Measurements from ENCODE around the gene TBX6.

The TBX6 gene

DNA sequence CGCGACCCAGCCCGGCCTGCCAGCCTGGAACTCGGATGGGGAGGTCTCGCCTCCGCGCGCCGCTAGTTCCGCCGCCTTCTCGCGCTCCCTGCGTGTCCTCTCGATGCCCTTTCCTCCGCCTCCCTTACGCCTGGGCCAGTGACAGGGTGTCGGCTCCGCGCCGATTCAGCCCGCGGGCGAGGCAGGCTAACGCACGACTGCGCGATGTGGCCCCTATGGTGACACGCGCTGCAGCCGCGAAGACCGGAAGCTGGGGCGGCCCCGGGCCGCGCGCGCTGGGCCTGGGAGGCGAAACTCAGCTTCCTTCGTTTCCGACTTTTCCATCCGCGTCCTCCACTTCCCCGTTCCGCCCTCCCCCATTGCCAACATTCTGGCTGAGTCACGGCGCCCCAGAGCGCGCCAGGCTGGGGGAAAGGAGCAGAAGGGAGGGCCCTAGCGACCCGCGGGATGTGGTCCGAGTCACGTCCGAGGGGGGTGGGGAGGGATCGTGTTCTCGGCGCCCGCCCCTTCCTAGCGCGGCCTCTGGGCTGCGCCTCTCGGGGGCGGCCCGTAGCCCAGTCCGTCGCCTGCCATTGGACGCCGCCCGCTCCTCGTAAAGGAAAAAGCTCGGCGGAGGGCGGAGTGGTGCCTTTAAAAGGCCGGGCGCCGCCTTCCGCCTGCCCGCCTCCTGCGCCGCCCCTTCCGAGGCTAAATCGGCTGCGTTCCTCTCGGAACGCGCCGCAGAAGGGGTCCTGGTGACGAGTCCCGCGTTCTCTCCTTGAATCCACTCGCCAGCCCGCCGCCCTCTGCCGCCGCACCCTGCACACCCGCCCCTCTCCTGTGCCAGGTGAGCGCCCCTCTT lies 26.4 kb downstream of the TBX6 start, which contains the start of gene ALDOA:
ALDOA (plus strand) TSS at position 659 of the 841 bp plus-strand sequence. CDS start 1,138 bp downstream, outside the sequence.
- Histone ChIP-seq H3K36me3 (ENCODE audit: control insufficient read depth, insufficient read depth, low read length) (peaks cover 30% of the 10 kb centered on the region), H3K4me3 (ENCODE audit: insufficient read depth, low read depth, low read length) (peak within 1 kb of the TSS; percentile 98), H3K27me3 (ENCODE audit: control insufficient read depth, insufficient read depth, low read length, poor library complexity, severe bottlenecking) (no peaks in the 10 kb centered on the region), H3K4me1 (ENCODE audit: control insufficient read depth, insufficient read depth, low read length) (peaks cover 32% of the 10 kb centered on the region), H3K9me3 (ENCODE audit: control insufficient read depth, low read length) (no peaks in the 10 kb centered on the region), H3K27ac (ENCODE audit: insufficient read depth, low read depth, low read length, poor library complexity, severe bottlenecking) (peak within 1 kb of the TSS; percentile 90)
- WGBS, 2 experiments = 0% methylated on average over 99 of the region's 99 CpGs

DNA sequence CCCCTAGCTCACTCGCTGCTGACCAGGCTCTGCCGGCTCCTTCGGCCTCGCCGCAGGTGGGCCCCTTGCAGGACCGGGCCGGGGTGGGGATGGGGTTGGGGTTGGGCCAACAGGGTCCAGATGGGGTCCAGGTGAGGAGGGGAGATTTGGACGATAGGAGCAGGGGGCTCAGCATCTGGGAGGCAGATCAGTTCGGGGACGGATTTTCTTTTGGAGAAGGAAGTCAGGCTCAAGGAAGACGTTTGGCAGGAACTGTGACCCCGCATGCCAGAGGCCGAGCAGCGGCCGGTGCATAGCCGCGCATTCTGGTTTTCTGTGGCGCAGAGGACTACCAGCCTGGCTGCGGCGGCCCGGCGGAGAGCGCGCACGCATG lies 27.0 kb downstream of the TBX6 start:
- peaks cover 24% of the 10 kb centered on the region for H3K36me3 ChIP-seq (ENCODE audit: control insufficient read depth, insufficient read depth, low read length)
- no peaks in the 10 kb centered on the region for H3K27me3 ChIP-seq (ENCODE audit: control insufficient read depth, insufficient read depth, low read length, poor library complexity, severe bottlenecking)
- H3K4me1 ChIP-seq (ENCODE audit: control insufficient read depth, insufficient read depth, low read length) = peaks cover 32% of the 10 kb centered on the region
- peak overlapping the region; percentile 98 for H3K4me3 ChIP-seq (ENCODE audit: insufficient read depth, low read depth, low read length)
- H3K9me3 ChIP-seq (ENCODE audit: control insufficient read depth, low read length) = no peaks in the 10 kb centered on the region
- H3K27ac ChIP-seq (ENCODE audit: insufficient read depth, low read depth, low read length, poor library complexity, severe bottlenecking) = peak overlapping the region; percentile 90
- 0 to 1% methylated on average over 25 of the region's 25 CpGs for WGBS, 2 experiments

DNA sequence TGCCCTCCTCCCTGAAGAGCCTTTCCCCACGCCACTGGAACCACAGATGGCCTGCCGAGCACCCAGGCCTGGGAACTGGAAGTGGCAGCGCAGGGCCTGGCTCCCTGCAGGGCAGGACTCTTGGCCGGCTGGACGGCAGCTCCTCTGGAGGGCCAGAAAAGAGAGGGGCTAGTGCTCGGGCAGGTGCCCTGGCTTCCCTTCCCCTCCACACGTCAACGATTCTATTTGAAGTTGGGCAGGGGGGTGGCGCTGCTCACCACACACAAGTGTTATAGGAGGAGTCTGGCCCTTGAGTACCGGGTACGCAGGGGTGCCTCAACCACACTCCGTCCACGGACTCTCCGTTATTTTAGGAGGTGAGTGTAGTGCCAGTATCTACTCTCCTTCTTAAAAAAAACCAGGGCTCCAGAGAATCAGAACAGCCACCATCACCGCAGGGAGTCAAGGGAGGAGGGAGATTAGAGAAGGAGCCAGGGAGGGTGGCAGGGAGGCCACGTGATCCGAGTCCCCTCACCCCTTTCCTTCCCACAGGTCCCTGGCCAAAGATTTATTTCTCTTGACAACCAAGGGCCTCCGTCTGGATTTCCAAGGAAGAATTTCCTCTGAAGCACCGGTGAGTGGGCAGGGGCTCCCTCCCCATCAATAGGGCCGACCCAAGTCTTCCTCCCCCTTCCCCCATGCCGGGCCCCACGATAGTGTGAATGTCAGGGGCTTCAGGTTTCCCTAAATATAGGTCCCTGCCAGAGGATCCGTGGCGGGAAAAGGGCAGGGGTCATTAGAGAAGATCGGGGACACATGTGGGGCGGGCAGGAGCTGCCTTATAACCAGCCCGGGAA lies 27.6 kb downstream of the TBX6 start:
- peaks cover 32% of the 10 kb centered on the region for H3K4me1 ChIP-seq (ENCODE audit: control insufficient read depth, insufficient read depth, low read length)
- 2% methylated on average over 24 to 27 of the region's 27 CpGs for WGBS, 2 experiments
- H3K36me3 ChIP-seq (ENCODE audit: control insufficient read depth, insufficient read depth, low read length) = peaks cover 18% of the 10 kb centered on the region
- H3K27me3 ChIP-seq (ENCODE audit: control insufficient read depth, insufficient read depth, low read length, poor library complexity, severe bottlenecking) = no peaks in the 10 kb centered on the region
- no peaks in the 10 kb centered on the region for H3K9me3 ChIP-seq (ENCODE audit: control insufficient read depth, low read length)
- H3K27ac ChIP-seq (ENCODE audit: insufficient read depth, low read depth, low read length, poor library complexity, severe bottlenecking) = peak overlapping the region; percentile 90
- H3K4me3 ChIP-seq (ENCODE audit: insufficient read depth, low read depth, low read length) = peak overlapping the region; percentile 98

DNA sequence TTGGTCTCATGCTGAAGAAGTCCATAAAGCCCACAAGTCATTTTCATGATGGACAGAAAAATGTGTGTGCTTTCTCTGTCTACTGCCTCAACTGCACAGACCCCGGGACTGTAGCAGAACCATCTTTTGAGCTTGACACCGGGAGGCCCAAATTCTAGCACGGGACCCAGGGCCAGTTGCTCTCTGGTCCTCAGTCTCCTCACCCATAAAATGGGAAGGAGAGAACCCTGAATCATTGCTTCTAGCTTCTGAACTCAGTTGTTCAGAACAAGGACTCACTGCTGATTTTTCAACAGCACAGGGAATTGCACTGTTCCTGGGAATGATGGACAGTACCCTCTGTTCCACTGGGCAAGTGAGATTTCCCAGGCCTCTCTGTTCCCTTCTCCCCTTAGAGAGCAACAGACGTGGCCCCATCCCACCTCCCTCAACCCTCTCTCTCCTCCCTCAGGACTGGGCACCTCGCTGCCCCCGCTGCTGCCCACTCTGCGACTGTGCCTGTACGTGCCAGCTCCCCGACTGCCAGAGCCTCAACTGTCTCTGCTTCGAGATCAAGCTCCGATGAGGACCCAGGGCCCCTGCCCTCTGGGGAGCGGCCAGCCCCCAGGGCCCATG lies 28.3 kb downstream of the TBX6 start:
- Histone ChIP-seq H3K27ac (ENCODE audit: insufficient read depth, low read depth, low read length, poor library complexity, severe bottlenecking) (peak overlapping the region; percentile 26), H3K9me3 (ENCODE audit: control insufficient read depth, low read length) (no peaks in the 10 kb centered on the region), H3K4me1 (ENCODE audit: control insufficient read depth, insufficient read depth, low read length) (peaks cover 32% of the 10 kb centered on the region), H3K36me3 (ENCODE audit: control insufficient read depth, insufficient read depth, low read length) (peaks cover 10% of the 10 kb centered on the region), H3K4me3 (ENCODE audit: insufficient read depth, low read depth, low read length) (peak overlapping the region; percentile 98), H3K27me3 (ENCODE audit: control insufficient read depth, insufficient read depth, low read length, poor library complexity, severe bottlenecking) (no peaks in the 10 kb centered on the region)
- 63% methylated on average over 12 of the region's 12 CpGs for WGBS, 2 experiments

DNA sequence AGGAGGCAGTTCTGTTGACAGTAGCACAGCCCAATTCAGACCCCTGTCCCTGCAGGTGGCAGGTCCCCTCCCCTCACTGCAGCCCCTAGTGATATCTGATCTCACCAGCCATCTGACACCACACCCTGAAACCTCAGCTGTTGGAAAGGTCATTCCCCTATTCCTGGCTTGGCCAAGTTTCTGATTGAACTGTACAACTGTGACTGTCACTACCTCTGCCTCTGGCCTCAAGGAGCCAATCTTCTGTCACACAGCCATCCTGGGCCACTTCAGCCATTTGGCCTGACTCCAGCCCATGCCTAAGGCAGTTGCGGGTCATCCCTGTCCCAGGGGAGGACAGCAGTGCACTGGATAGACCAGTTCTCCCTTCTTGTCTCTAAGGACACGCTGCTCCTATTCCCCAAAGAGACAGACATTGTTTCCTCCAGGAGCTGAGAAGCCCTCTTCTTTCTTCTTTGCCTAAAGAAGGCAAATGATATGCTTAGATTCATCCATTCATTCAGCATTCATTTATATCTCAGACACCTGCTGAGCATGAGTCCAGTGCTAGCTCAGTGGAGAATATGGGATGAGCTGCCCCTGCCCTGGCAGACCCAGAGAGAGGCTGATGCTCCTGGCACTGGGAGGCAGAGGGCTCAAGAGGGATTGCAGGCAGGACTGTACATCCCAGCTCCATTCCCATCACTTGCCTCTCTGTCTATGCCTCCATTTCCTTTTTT lies 30.7 kb downstream of the TBX6 start:
- H3K4me3 ChIP-seq (ENCODE audit: insufficient read depth, low read depth, low read length) = no peak overlapping the region
- peaks cover 18% of the 10 kb centered on the region for H3K4me1 ChIP-seq (ENCODE audit: control insufficient read depth, insufficient read depth, low read length)
- no peaks in the 10 kb centered on the region for H3K36me3 ChIP-seq (ENCODE audit: control insufficient read depth, insufficient read depth, low read length)
- H3K27ac ChIP-seq (ENCODE audit: insufficient read depth, low read depth, low read length, poor library complexity, severe bottlenecking) = no peak overlapping the region
- 83 to 84% methylated on average over 2 of the region's 2 CpGs for WGBS, 2 experiments
- H3K9me3 ChIP-seq (ENCODE audit: control insufficient read depth, low read length) = no peaks in the 10 kb centered on the region
- H3K27me3 ChIP-seq (ENCODE audit: control insufficient read depth, insufficient read depth, low read length, poor library complexity, severe bottlenecking) = no peaks in the 10 kb centered on the region

DNA sequence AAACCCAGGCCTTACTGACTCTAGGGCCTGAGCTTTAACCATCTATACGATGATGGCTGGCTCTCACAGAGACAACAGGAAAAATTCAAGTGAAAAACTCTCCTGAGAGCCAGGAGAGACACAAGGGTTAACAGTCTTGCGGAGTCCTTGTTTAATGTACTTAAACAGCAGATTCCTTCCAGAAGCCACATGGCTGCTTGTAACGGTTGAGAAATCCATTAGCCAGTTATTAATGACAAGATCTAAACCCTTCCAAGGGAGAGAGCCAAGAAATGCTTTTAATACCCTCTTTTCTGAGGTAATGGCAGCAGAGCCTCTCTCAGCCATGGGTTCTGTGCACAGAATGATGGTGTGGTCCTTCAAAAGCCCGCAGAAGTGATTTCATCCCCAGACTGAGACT lies 31.4 kb downstream of the TBX6 start:
- no peak overlapping the region for H3K4me3 ChIP-seq (ENCODE audit: insufficient read depth, low read depth, low read length)
- no peaks in the 10 kb centered on the region for H3K9me3 ChIP-seq (ENCODE audit: control insufficient read depth, low read length)
- no peak overlapping the region for H3K27ac ChIP-seq (ENCODE audit: insufficient read depth, low read depth, low read length, poor library complexity, severe bottlenecking)
- H3K36me3 ChIP-seq (ENCODE audit: control insufficient read depth, insufficient read depth, low read length) = no peaks in the 10 kb centered on the region
- no peaks in the 10 kb centered on the region for H3K27me3 ChIP-seq (ENCODE audit: control insufficient read depth, insufficient read depth, low read length, poor library complexity, severe bottlenecking)
- peaks cover 18% of the 10 kb centered on the region for H3K4me1 ChIP-seq (ENCODE audit: control insufficient read depth, insufficient read depth, low read length)
- 78 to 88% methylated on average over 4 of the region's 4 CpGs for WGBS, 2 experiments

DNA sequence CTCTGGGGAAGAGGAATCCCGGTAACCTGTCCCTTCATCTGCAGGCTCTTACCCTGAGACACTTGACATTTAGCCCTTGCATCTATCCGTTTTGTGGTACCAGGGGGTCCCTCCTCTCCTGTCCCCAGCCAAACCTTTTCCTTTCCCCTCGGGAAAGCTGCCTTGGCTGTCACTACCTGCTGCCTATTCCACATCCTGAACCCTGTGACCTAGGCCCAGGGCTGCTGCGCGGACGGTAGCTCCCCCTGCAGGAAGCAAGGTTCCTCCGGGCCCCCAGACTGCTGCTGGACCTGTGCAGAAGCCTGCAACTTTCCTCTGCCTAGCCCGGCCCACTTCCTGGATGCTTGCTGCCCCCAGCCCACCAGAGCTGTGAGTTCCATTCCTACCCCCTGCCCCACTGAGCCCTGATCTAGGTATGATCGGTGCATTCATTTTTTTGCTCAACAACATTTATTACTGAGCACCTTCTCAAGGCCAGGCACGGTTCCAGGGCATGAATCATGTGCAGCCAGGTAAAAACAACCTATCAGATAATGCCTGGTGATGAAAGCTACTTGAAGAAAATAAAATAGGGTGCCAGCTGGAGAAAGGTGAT lies 36.7 kb downstream of the TBX6 start:
- Histone ChIP-seq H3K4me1 (ENCODE audit: control insufficient read depth, insufficient read depth, low read length) (no peaks in the 10 kb centered on the region), H3K36me3 (ENCODE audit: control insufficient read depth, insufficient read depth, low read length) (no peaks in the 10 kb centered on the region), H3K4me3 (ENCODE audit: insufficient read depth, low read depth, low read length) (no peak overlapping the region), H3K27me3 (ENCODE audit: control insufficient read depth, insufficient read depth, low read length, poor library complexity, severe bottlenecking) (no peaks in the 10 kb centered on the region), H3K9me3 (ENCODE audit: control insufficient read depth, low read length) (no peaks in the 10 kb centered on the region), H3K27ac (ENCODE audit: insufficient read depth, low read depth, low read length, poor library complexity, severe bottlenecking) (no peak overlapping the region)
- 32 to 34% methylated on average over 10 of the region's 10 CpGs for WGBS, 2 experiments

DNA sequence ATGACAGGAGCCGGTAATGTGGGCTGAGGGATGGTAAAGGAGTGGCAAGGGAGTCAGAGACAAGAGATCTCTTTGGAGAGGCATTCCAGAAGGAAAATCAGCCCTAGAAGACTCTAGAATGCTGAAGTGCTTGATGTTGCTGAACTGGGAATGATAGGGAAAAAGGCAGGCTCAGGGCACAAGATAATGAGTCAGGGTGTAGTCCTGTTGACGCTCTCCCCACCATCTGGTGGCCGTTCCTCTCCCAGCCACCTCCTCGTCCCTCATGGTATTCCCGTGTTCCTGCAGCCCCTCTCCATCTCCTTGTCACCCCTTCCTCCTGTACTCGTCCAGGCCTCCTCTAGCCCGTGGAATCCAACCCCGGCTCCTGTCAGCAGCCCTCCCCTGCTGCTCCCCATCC lies 37.3 kb downstream of the TBX6 start:
- 71 to 75% methylated on average over 8 of the region's 8 CpGs for WGBS, 2 experiments
- H3K27me3 ChIP-seq (ENCODE audit: control insufficient read depth, insufficient read depth, low read length, poor library complexity, severe bottlenecking) = no peaks in the 10 kb centered on the region
- no peaks in the 10 kb centered on the region for H3K9me3 ChIP-seq (ENCODE audit: control insufficient read depth, low read length)
- H3K27ac ChIP-seq (ENCODE audit: insufficient read depth, low read depth, low read length, poor library complexity, severe bottlenecking) = no peak overlapping the region
- H3K4me1 ChIP-seq (ENCODE audit: control insufficient read depth, insufficient read depth, low read length) = no peaks in the 10 kb centered on the region
- no peaks in the 10 kb centered on the region for H3K36me3 ChIP-seq (ENCODE audit: control insufficient read depth, insufficient read depth, low read length)
- H3K4me3 ChIP-seq (ENCODE audit: insufficient read depth, low read depth, low read length) = no peak overlapping the region

DNA sequence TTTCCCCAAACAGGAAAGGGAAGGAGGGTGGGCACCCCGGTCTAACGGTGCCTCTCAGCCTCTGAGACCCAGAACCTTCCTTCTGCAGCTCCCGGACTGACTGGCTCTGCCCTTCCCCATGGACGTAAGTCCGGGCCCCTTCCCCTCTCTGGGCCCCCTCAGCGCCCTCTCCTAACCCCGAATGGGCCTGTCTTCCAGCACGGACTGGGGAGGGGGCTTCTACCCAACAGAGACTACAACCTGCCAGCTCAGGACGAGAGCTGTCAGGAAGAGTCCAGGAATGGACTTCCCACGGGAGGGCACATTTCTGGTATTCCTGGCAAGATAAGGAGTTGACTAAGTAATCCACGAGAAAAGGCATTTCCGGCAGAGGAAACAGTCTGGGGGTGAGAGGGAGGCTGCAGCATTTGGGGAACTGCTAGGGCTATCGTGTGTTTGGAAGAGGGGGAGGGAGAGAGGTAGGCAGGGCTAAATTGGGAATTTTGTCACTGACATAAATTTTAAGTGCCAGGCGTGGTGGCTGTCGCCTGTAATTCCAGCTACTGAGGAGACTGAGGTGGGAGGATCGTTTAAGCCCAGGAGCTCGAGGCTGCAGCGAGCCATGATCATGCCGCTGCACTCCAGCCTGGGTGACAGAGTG lies 38.2 kb downstream of the TBX6 start:
- H3K27me3 ChIP-seq (ENCODE audit: control insufficient read depth, insufficient read depth, low read length, poor library complexity, severe bottlenecking) = no peaks in the 10 kb centered on the region
- WGBS, 2 experiments = 17 to 20% methylated on average over 19 of the region's 19 CpGs
- H3K36me3 ChIP-seq (ENCODE audit: control insufficient read depth, insufficient read depth, low read length) = no peaks in the 10 kb centered on the region
- H3K27ac ChIP-seq (ENCODE audit: insufficient read depth, low read depth, low read length, poor library complexity, severe bottlenecking) = no peak overlapping the region
- H3K9me3 ChIP-seq (ENCODE audit: control insufficient read depth, low read length) = no peaks in the 10 kb centered on the region
- no peaks in the 10 kb centered on the region for H3K4me1 ChIP-seq (ENCODE audit: control insufficient read depth, insufficient read depth, low read length)
- H3K4me3 ChIP-seq (ENCODE audit: insufficient read depth, low read depth, low read length) = peak overlapping the region; percentile 81

Measured in ectodermal cell (in vitro differentiated cells).